HG02763 (cell line): ENCODE measurements around the gene ULK4.
"Not testable (repeated sequence)": the region's sequence is repeated elsewhere in the genome, so short reads cannot be mapped to it uniquely, and the experiment has no call there.

ENCODE experiments used
- ATAC-seq: cut with Tn5 transposase; IDR thresholded peaks from one replicate; pipeline ENCODE4 v1.9.1; 2021; ENCODE audit warnings: mild to moderate bottlenecking, moderate library complexity; ENCODE audit not compliant: unreplicated experiment

Gene ULK4

DNA sequence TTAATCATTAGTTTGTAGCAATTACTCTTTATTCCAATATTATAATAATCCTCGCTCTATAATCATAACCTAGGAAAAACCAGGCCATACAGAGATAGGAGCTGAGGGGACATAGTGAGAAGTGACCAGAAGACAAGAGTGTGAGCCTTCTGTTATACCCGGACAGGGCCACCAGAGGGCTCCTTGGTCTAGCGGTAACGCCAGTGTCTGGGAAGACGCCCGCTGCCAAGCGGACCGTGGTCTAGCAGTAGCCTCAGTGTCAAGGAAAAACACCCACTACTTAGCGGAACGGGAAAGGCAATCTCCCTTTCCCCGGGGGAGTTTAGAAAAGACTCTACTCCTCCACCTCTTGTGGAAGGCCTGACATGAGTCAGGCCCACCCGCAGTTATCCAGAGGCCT is 266.1 kb downstream of the ULK4 start:
- ATAC-seq = not testable (repeated sequence)

DNA sequence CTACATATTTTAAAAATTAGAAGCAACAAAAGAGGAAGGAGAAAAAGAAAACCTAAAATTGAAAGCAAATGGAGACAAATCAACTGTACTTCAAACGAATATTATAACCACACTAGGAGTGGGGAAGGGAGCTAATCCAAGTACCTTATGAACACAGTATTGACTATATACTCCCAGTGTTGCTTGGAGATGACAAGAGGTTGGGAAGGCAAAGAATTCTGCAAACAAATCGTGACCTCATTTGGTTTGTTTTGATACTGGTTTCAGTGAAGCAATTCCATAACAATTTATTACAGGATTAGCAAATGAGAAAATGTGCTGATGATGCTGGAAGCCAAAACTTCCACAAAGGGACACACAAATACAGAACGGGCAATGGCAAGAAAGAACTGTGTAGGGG is 268.1 kb downstream of the ULK4 start:
- ATAC-seq = no peak

DNA sequence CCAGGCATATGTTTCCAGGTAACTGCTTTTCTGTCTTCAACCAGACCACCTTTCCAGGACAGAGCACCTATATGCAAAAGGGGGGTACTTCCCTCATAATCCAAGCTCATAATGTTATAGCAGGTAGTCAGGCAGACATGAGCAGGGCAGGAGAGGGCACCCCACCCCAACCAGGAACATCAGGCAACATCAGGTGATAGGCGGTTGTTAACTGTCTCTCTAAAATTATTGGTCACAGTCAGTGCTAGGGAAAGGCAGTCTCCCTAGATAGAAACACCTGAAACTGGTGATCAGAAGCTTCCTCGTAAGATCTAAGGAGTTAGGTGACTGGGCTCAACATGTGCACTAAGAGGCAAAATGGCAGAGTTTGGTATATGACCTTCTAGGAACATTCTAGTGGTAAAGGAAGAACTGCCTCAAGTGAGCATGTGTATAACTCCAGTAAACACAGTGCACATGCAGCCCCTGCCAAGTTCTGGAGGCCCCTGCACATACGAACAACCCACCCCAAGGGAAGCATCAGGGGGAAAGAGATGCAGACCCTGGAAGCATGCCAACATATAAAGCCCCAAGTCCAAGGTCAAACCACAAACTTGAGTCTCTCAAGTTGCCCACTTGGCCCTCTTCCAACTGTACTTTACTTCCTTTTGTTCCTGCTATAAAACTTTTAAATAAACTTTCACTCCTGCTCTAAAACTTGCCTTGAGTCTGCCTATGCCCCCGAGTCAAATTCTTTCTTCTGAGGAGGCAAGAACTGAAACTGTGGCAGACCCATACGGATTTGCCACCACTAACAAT is 270.9 kb downstream of the ULK4 start:
- no peak for ATAC-seq

DNA sequence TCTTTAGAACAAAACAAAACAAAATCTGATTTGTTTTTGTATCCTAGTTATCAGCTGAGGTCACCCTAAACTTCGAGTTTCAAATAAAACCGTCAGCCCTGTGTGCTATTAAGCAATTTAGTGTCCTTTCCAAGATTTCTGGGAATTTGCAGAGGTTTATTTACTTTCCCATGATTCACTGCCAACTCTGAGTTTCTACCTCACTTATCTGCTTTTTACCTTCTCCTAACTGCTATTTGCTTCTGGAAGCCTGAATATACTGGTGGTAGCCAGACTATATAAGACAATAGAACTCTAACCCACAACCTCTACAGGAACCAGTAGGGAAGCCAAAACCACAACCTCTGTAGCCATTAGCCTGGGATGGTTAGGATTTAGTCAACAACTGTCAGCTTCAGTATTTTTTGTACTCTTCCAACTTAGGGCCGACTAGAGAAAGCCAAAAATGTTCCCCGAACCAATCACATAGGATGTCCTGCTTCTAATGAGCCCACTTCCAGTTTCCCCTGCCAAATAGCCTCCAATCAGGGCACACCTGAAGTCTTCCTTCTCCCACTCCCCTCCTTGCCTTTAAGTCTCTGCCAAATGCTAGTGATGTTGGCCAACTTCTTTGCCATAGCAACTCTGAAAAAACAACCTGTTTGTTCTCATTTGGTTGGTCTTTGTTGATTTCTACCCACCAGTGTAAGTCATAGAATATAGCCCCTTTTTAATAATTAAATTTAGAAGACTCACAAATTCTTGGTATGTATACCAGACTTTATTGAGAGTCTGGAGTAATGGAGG is 273.1 kb downstream of the ULK4 start:
- no peak for ATAC-seq

DNA sequence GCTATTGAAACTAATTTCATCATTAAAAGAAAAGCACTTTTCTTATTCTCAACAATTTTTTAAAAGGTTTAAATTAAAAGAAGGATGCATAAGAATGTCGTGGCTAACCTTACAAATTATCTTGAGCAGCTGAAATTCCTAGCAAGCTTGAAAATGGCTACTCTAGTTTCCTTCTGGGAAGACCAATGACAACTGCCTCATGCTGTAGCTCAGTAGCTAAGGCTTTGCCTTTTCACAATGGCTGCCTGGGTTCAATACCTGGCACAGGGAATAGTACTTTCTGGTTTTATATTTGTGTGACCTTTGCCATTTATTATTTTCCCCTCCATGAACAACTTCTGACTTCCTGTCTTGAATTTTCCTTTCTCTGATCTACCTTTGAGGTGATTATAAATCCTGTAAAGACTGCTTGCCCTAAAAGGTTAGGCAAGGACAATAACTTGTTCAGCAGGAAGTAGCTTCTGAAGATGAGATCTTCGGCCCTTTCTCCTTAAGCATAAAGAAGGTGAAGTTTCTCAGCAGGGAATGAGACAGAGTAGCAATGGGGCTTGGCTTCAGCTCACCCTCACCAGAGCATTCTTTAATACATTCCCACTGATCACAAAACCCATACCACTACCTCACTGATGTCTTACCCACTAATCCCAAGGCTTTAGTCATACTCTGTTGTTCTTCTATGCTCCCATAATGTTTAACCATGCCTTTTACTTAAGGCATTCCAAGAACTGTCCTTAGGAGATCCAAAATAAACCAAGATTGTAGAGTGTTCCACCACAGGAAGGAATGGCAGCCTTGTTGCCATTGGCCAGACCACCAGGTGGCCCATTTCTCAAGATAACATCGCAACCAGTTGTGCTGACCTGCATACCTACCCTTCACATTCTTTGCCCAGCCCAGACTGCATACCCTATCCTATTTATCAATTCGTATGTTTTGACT is 276.8 kb downstream of the ULK4 start:
- ATAC-seq = no peak

DNA sequence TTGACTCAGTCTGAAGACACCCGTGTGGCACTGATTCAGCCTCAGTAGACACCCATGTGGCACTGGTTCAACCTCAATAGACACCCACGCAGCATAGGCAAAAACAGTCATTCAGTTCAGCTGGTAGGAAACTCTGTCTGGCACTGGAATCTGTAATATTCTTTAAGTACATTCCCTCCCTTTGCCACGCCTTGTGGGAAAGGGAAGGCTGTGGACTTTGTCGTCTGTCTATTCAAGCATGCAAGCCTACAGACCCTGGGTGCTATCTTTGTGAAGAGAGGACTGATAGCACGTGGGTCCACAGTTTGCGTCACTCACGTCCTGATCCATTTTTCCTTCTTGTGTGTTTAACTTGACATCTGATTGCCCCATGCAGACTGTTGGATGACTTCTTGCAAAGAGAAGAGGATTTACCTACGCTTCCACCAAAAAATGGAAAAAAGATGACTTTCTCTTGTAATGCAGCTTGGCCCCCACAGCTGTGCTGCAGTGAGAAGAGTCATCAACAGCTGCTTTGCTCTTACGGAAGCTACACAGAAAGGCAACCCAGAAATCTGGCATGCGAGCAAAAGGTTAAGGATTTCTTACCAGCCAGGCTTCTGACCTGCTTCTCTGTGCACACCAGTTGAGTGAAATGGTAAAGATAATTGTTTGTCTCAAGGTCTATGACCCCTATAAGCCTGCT is 278.1 kb downstream of the ULK4 start:
- no peak for ATAC-seq

DNA sequence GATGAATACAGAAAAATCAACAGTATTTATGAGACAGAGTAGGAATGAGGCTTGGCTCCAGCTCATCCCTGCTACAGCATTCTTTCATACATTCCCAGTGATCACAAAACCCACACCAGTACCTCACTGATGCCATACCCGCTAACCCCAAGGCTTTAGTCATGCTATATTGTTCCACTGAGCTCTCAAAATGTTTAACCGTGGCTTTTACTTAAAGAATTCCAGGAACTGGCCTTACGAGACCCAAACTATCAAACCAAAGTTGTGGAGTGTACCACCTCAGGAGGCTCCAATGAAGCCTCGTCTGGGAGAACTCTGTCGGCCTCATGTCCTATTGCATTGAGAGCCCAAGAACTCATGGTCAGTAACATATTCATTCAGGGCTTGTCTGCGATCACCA is 278.9 kb downstream of the ULK4 start:
- ATAC-seq = no peak

DNA sequence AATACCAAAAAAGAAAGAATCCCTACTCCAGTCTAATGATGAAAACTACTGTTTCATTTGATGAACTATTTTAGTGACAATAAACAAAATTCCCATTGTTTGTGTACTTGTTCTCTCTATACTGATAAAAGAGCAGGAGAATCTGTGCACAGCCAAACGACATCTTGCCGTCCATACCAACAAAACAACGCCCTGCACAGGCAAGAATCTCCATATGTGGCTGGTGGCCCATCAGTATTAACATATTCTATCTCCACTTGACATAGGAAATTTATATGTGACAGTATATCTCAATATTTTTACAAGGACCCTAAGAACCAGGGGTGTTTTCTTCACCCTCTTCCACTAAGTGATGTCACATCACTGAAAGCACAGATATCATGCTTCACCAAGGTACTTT is 279.5 kb downstream of the ULK4 start:
- ATAC-seq = no peak

DNA sequence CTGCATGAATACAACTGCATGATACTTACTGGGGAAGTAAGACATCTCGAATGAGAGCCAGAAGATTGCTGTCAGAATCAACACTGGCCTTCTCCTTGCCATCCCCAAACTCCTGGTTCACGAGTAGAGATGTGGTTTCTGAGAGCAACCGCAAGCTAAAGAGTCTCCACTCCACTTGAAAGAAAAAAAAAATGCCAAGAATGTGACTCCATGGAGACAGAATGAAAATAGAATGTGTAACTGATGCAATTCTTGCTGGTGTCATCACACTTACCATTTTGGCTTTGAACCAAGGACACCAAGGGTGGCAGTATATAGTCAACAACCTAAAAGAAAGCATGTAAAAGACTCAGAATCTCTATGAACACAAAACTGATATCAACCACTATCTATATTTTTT is 280.4 kb downstream of the ULK4 start:
- ATAC-seq = no peak

DNA sequence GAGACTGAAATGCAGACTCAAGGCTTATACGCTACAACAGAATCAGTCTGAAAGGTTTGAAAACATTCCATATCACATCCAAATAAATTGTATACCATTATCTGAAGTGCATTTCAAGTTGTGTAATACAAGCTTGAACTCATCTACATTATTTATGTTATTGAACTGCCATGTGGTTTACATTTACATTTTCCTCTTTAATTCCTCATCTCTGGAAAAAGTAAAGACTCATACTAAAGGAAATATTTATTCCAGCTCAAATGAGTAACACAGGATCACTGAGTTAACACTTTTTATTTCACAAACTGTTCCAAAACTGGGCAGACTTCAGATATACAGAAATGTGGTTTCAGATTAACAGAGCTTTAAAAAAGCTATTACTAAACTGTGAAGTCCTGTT is 282.5 kb downstream of the ULK4 start:
- no peak for ATAC-seq

DNA sequence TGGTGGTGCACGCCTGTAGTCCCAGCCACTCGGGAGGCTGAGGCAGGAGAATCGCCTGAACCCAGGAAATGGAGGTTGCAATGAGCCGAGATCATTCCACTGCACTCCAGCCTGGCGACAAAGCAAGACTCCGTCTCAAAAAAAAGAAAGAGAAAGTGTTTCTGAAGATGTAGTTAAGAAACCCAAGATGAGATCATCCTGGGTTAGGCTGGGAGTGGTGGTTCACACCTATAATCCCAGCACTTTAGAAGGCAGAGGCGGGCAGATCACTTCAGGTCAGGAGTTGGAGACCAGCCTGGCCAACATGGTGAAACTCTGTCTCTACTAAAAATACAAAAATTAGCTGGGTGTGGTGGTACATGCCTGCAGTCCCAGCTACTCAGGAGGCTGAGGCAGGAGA is 286.8 kb downstream of the ULK4 start:
- not testable (repeated sequence) for ATAC-seq

DNA sequence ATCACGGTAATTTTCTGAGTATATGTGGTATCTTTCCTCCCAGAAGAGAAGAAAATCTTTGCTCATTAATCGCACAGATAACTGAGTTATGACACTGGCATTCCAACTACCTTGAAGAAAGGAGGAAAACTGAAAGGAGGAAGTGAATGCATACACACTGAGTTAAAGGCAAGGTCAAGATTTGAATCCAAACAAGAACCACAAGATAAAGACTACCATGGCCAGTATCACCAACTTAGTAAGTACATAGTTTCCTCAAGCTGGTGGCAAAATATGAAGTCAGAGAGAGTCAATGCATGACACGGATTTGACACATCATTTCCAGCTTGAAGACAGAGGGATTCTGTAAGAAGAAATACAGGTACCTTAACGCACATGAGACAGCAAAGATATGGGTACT is 287.5 kb downstream of the ULK4 start:
- ATAC-seq = no peak

DNA sequence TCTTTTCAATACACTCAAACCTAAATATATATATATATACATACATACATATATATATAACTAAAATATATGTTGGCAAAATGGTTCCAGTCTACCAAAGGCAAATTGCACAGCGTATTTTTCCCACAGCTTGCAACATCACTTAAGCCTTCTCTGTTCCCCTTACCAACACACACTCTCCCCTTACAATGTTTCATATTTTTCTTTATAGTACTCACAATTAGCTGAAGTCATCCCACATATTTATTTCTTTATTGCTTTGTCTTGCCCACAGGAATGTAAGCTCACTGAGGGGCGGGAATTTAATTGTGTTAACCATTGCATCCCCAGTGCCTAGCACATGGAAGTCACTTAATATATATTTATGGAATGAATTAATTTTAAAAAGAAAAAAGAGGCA is 288.3 kb downstream of the ULK4 start:
- ATAC-seq = no peak

DNA sequence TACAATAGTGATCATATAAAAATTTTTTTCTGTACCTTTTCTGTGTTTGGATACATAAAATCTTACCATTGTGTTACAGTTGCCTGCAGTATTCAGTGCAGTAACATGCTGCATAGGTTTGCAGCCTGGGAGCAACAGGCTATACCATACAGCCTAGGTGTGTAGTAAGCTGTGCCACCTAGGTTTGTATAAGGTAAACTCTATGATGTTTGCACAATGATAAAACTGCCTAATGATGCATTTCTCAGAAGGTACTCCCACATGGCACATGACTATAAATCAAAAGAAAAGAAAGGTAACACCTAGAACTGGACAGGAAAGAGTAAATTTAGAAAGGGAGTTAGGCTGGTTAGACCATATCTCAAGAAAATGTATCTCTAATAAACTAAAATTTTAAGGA is 293.5 kb downstream of the ULK4 start:
- ATAC-seq = no peak

DNA sequence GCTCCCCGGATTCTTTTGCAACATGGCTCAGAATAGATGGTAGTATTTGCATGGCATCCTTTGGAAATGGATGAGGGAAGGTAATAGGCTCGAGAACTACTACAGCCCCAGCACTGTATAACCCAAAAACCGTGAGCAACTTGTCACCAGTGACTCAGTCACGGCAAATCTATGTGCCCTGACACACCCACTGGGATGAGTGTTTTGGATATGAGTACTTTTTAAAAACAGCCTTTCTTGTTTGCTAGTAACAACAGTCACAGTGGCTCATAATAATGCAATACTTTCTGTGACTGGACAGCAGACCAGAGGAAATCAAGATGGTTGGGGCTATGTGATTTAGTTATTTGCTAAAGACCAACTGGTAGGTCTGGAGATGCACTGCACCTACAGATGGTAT is 299.6 kb downstream of the ULK4 start:
- ATAC-seq = no peak

DNA sequence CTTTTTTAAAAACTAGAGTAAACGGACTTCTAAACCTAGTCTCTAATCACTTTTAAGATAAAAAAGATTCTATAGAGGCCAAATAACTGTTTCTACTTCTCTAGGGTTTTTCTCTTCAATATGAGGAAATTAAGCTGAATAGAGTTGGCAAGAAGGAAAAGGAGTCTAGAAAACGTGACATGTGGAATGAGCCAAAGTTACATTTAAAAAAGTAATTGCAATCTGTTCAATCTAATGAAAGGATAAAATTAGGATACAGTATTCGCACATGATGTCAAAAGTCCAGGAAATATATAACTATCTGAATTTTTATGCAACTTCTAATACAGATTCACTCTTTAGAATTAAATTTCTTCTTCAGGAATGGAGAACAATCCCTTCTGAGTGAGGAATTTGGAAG is 300.1 kb downstream of the ULK4 start:
- no peak for ATAC-seq

DNA sequence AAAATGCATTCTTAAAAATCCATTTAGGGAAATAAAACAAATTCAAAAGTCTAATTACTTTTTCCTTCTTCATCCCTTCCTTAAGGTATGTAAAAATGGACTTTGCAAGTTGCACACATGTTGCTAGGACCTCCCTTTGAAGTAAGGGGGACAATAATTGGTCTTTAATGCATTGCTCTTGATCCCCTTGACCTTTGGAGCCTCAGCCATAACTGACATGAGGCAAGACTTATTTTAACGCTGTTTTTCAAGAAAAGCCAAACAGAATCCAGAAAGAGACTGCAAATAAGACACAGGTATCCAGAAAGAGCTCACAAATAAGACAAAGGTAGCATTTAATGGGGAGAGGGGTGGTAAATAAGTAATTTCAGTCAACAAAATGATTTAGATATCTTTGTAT is 301.4 kb downstream of the ULK4 start:
- no peak for ATAC-seq

DNA sequence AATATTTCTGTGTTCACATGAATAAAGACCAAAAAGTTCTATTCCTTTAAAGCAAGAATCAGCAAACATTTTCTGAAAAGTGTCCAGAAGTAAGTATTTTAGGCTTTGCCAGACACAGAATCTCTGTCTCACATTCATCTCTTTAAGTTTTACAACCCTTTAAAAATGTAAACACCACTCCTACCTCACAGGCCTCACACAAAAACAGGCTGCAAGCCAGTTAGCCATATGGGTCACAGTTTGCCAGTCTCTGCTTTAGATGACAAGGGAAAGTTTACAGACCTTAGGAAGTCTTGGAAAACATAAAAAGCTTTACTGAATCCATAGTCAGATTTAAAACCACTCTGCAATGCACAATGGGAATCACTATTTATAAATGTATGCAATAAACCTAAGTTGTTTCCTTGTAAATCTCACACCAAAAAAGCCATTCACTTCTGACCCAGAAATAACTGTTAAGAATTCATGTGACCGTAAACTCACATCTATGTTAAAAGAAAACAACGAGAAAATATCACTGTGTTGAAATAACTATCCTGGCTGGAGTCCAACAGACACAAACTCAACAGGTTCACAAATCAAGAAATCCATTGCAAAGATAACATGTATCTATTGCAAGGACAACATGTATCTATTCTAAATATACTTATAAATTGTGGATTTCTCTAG is 308.2 kb downstream of the ULK4 start:
- no peak for ATAC-seq

DNA sequence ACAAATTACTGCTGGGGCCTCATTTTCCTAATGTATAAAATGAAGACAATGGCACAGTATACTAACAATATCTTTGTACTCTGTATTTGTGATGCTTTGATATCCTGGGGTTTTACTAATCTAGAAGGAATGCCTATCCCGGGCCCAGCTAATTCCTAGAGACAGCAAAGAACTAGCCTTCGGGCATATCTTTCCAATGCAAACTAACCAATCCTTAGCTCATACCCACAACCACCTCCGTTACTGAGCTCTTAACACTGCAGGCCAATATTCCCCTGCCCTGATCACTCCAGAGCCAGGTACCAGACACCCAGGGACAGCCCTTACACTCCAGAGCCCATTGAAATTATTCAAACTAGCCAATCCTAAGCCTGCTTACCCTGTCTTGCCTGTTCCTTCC is 309.0 kb downstream of the ULK4 start:
- no peak for ATAC-seq

DNA sequence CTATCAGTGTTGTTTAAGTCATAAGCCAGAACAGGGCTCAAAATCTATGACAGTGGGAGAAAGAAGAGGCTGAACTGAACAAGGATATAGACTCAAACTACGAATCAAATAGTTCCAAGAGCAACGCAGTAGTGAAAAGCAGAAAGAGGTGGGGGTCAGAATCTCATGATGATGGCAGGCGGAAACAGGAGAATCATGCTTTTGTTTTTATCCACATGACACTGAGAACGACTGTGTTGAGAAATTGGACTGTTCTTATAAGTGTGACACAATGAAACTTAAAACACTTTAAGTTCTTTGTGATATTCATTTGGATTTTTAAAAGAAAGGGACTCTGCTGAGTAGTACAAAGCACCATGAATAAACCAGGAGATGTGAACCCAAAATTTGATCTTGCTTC is 309.4 kb downstream of the ULK4 start:
- ATAC-seq = no peak
